Glomerular visceral epithelial cell (primary cell): Measurements from ENCODE around the gene AFAP1L1.

Source experiments
- DNase-seq: peaks from one replicate; pipeline ENCODE4 v3.0.0-alpha.2; 2016; ENCODE audit errors: extremely low spot score

Gene AFAP1L1

DNA sequence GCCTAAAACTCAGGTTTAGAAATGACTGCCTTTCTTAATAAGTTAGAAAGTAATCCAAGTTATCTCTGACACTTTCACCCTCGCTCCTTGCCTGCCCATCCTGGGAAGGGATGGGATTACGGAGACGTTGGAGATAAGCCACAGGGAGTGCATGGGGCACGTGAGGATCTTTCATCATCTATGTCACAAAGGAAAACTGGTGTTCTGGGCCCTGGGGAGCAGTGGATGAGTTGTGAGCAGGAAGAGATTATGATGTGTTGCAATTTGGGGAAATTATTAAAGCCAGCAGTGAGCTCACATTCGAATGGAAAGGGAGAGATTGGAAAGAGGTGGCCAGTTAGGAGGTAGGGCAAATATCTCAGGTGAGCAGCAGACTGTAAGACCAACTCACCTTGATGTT lies 12.8 kb downstream of the AFAP1L1 start:
- DNase-seq, result no peak

DNA sequence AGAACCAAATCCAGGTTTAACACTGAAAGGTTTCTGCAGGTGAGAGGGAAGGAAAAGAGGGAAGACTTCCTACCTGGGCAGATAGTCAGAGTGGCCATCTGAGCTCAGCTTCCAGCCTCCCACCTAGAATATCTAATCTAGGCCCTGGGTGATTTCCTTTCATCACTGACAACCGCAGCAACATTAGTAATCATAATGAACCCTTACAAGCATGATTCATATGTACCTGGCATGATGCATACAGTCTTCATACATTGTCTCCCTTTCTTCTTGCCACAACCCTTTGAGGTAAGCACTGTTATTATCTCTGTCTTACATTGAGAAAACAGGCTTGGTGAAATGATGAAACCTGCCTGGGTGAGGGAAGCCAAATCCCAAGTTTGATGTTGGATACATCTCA lies 13.5 kb downstream of the AFAP1L1 start:
- no peak for DNase-seq

GRCh38 chr5:149288436-149288835 lies 16.8 kb downstream of the AFAP1L1 start:
- no peak for DNase-seq

DNA sequence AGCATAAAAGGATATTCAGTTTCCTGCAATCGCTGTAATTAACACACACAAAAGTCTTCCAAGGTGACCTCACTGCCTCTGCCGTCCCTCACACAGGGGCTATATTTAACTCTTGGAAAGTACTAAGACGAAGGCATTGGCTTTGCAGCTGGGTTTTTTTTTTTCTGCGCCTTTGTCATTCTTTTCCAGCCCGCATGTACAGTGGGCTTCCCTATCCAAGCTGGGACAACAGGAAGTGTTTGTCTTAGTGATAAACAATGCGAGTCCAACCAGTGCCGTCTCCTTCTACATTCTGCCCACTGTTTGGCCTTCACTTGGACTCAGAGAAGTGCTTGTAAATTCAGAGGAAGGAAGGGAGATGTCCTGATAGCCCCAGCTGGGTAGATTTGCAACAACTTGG lies 17.6 kb downstream of the AFAP1L1 start:
- DNase-seq, result no peak

DNA sequence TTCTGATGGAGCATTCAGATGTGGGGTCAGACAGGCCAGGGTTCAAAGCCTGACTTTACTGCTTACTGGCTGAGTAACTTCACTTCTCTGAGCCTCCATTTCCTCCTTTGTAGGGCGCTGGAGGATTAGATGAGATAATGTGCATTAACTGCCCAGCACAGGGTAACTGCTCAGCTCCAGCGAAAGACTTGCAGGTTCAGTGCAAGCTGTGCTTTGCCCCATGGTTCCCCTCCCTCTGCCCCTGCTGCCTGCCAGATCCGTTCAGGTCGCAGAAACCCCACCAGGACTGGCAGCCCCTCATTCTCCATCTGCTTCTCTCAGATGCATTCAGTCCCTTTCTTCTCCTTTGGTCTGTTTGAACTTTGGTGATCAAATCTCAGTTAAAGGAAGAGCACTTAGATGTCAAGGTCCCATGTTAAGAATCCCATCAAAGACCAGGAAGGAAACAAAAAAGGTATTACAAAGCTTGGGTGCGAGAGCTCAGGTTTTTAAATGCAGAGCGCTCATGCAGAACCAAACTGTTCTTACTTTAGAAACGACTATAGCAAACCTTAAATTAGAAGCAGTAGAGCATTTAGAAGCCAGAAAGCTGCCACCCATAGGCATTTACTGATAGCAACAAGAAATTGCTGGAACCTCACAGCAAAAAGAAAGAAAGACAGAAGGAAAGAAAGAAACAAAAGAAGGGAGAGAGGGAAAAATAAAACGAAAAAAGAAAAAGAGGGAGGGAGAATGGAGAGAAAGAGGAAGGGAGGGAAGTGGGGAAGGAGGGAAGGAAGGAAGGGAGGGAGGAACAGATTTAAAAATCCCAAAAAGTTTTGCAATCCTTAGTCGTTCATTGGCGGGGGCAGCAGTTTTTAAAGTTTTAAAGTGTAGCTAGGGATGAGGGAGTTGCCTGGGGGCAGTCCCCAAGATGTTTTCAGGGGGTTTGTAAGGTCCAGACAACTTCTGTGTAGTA lies 23.5 kb downstream of the AFAP1L1 start:
- no peak for DNase-seq

DNA sequence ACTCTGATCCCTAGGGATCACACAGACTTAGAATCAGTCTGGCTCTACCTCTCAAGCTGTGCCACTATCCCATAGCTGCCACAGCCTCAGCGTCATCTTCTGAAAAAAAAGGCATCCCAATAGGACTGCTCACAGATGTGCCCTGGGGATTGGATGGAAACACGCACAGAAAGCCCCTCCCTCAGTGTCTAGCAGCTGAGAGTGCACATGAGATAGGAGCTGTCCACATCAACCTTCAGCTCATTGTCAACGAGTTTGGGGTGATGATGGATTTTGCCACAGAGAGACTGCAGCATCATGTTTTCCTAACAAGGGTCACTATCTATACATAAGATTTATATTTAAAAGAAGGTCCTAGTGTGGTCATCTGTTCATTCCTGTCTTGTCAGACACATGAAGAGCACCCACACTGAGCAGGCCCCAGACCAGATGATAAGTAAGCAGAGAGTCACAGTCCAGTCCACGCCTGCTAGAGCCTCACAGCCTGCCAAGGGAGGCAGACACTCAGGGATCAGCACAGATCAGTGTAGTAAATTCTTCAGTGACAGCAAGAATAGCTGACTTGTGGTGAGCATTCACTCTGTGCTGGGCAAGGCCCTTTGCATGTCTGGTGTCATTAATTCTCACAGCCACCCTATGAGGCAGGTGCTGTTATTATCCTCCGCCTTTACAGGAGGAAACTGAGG lies 25.8 kb downstream of the AFAP1L1 start:
- no peak for DNase-seq

DNA sequence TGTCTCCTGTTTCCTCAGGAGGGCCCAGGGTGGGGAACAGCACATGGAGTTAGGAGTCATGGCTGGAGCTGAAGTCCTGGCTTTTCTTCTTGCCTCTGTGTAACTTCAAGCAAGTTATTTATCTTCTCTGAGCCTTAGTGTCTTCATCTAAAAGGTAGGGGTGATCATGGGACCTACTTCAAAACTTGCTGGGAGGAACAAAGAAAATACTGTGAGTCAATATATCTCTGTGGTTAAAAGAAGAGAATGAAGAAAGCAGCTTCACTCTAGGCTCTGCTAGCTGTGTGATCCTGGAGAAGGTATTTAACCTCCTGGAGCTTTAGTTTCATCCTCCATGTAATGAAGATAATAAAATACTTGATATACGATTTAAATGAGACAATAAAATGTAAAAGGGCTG lies 26.5 kb downstream of the AFAP1L1 start:
- DNase-seq, result no peak

DNA sequence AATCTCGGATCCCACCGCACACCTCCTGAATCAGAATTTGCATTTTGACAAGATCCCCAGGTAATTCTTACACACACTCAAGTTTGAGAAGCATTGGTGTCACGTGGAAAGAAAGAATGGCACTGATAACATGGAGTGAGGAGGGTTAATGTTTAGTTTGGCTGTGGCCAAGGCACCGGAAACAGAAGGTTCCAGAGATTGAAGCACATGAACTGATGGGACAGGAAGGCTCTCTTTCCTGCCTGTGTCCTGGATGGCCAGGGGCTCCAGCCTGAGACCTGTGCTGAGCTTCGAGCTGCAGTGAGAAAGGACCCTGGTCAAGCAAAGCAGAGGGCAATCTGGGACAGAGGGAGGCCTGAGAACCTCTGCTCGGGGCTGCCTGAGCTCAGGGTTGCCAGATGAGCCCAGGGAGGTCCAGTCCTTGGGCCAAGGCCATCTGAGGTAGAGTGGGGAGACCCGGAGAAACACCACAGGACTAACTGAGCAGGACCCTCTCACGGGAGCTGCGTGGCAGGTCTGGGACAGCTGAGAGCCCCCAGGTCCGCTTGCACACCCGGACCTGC lies 27.3 kb downstream of the AFAP1L1 start:
- DNase-seq, result no peak

GRCh38 chr5:149299451-149300054 lies 27.9 kb downstream of the AFAP1L1 start:
- no peak for DNase-seq

DNA sequence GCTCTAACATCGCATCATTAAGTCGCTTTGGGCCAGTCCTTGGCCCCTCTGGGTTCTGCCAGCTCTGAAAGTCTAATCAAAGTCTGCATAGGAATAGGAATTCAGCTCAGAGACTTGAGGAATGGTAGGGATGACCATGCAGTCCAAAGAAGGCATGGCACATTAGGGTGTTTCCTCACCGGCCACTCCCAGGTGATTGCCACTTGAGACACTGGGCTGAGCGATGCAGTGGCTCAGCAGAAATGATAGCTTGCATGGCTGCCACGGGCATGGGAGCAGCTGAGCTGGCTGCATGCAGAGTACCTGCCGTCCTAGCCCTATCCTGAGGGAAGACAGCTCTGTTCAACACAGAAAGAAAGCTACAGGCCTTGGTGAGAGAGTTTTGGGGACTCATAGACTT lies 28.8 kb downstream of the AFAP1L1 start:
- no peak for DNase-seq

DNA sequence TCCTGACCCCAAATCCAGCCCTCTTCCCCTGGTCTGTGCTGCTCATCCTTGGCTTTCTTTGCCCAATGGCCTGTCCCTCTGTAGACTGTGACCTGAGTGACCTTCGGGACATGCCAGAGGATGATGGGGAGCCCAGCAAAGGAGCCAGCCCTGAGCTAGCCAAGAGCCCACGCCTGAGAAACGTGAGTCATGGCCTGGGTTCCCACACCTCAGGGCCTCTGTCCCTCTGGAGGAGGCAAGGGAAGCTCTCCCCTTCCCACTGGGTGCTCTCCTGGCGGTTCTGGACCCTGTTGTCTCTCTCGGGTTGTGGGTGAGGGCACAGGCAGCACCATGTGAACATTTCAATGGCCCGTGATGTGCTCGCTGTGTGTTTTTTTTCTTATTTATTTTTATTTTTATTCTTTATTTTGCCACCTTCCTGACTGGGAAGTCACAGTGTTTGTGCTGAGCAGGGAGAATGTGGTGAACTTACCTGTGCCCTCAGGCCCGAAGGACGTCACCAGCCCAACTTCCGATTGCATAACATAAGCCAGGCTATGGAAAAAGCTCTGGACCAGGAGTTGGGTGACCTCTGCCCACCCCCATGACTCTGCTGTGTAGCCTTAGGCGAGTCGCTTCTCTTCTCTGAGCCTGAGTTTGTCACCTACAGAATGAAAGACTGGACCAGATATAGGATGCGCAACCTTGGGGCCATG lies 29.5 kb downstream of the AFAP1L1 start:
- no peak for DNase-seq

- DNase-seq, result no peak
Observed at GRCh38 chr5:149301744-149302380, 30.2 kb downstream of the AFAP1L1 start.

DNA sequence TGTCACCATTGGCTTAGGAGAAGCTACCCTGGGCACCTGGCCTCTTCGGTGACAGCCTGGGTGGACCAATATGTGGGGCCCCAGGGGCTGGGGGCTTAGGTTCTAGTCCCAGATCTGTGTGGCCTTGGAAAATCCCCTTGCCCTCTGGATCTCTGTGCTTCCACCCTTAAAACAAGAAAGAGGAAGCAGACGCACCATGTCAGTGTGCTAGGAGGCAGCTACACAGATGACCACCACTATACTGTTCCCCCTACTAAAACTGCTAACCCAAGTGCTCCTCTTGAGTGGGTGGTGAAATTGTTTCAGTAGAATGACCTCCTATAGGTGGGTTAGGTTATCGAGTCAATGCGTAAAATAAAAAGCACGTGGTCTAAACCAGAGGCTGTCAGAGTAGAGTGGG lies 31.0 kb downstream of the AFAP1L1 start:
- DNase-seq, result no peak

GRCh38 chr5:149303210-149303609 lies 31.6 kb downstream of the AFAP1L1 start:
- DNase-seq, result no peak

GRCh38 chr5:149304195-149305078 lies 32.8 kb downstream of the AFAP1L1 start:
- no peak for DNase-seq

DNA sequence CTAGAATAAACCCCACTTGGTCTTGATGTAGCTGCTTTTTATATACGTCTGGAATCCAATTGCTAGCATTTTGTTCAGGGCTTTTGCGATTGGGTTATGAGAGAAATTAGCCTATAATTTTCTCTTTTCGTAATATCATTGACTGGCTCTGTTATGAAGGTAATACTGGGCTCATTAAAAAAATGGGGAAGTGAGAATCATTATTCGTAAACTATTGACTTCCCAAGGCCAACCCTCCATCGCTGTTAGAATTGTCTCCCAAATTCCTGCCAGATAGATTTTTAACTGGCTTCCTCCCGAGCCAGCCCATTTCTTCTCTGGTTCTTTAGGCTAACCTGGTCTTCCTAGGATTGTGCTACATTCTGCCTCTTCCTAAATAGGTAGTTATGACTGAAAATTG lies 37.7 kb downstream of the AFAP1L1 start:
- DNase-seq, result no peak

- no peak for DNase-seq
Observed at GRCh38 chr5:149310488-149310887, 38.8 kb downstream of the AFAP1L1 start.

GRCh38 chr5:149310947-149311658 lies 39.4 kb downstream of the AFAP1L1 start:
- DNase-seq, result peak; percentile 45

DNA sequence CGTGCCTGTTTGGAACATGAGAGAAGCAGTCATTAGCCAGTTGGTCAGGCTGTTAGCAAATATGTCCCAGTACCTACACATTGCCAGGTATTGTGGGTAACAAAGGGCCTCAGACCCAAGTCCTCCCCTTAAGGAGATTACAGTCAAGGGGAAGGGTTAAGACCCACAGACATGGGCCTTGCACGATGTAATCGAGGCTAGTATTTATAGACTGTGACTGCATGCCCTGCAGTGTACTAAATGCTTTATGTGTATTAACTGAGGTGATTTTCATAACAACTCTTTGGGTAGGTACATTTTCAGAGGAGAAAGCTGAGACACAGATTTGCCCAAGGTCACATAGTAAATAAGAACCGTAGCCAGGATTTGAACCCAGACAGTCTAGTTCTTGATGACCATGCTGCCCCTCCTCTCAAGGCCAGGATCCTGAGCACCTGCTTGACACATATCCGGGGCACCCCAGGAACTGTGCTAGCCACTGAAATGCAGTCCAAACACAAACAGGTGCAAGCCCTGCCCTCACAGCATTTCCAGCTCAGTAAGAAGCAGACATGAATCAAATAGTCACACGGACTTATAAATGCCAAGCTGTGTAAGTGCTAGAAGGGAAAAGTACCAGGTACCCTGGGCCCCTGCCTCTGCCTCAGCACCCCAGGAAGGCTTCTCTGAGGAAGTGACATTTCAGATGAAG lies 41.6 kb downstream of the AFAP1L1 start:
- DNase-seq, result no peak
